IPS-18c (cell line): Measurements from ENCODE around the gene SUMO4.
"Not testable (repeated sequence)": the region's sequence is repeated elsewhere in the genome, so short reads cannot be mapped to it uniquely, and the experiment has no call there.

Experiments used
- H3K4me3 ChIP-seq: 2 replicates; pipeline ENCODE4 v1.7.0; 2013; ENCODE audit warnings: low read depth, mild to moderate bottlenecking, low read length, moderate library complexity; ENCODE audit not compliant: insufficient read depth
- H3K9me3 ChIP-seq: one replicate; pipeline ENCODE4 v1.6.1; 2013; ENCODE audit warnings: mild to moderate bottlenecking, low read length, moderate library complexity; ENCODE audit not compliant: control insufficient read depth, insufficient read depth

Gene SUMO4

DNA sequence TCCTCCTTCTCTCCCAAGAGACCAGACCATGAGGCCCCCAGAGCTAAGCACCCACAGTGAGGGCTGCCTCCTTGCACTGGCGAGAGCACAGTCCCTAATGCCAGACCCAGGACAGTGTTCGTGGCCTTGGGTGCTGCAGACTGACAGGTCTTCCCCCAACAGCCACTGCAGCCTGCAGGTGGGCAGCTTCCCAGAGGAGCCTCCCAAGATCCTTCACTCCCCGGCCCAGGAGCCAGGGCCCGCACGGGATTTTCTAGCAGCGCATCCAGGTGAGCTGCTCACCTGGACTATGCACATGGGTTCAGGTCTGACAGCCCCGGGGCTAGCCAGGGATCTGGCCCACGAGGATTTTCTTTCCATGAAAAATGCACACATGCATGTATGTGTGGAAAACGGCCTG lies 41.7 kb downstream of the SUMO4 start:
- H3K4me3 ChIP-seq, result no peak overlapping the region
- no peaks in the 10 kb centered on the region for H3K9me3 ChIP-seq

DNA sequence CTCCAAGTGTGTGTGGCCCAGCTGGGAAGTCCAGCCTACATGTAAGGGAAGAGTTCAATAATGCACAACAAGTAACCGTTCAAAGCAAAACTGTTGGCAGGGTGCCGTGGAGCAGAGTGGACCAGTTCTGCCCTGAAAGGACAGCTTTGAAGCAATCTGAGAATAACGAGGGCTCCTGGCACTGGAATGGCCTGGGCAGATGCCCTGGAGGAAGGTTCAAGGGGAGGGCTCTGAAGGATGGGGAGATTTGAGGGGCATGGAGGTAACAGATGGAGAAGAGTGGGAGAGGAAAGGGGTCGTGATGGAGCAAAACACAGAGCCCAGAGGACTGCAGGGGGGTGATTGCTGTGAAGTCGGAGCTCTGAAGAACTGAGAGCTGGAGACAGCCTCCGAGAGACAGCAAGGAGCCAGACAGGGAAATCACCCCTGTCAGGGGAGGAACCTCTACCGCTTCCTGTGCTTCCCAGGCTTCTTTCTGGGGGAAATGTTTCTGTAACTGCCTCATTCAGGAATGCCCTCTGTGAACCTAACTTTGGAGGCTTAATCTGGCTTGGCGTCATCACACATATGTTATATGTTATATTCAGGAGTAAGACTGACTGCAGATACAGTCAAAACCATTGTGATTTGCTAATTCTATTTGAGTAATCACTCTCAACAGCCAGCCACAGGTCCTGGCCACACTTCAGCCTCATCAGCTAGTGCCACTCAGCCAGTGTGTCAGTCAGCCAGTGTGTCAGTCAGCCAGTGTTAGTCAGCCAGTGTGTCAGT lies 43.5 kb downstream of the SUMO4 start:
- no peak overlapping the region for H3K4me3 ChIP-seq
- no peaks in the 10 kb centered on the region for H3K9me3 ChIP-seq

GRCh38 chr6:149444360-149445094 lies 44.5 kb downstream of the SUMO4 start:
- not testable (repeated sequence) for H3K4me3 ChIP-seq, H3K9me3 ChIP-seq

- Histone ChIP-seq H3K9me3 (no peaks in the 10 kb centered on the region), H3K4me3 (no peak overlapping the region)
Observed at GRCh38 chr6:149445095-149445466, 45.0 kb downstream of the SUMO4 start.

- Histone ChIP-seq H3K9me3 (no peaks in the 10 kb centered on the region), H3K4me3 (no peak overlapping the region)
Observed at GRCh38 chr6:149445573-149445972, 45.5 kb downstream of the SUMO4 start.

- H3K4me3 ChIP-seq, result no peak overlapping the region
- H3K9me3 ChIP-seq, result peaks cover 2% of the 10 kb centered on the region
Observed at GRCh38 chr6:149446791-149447376, 46.8 kb downstream of the SUMO4 start.

DNA sequence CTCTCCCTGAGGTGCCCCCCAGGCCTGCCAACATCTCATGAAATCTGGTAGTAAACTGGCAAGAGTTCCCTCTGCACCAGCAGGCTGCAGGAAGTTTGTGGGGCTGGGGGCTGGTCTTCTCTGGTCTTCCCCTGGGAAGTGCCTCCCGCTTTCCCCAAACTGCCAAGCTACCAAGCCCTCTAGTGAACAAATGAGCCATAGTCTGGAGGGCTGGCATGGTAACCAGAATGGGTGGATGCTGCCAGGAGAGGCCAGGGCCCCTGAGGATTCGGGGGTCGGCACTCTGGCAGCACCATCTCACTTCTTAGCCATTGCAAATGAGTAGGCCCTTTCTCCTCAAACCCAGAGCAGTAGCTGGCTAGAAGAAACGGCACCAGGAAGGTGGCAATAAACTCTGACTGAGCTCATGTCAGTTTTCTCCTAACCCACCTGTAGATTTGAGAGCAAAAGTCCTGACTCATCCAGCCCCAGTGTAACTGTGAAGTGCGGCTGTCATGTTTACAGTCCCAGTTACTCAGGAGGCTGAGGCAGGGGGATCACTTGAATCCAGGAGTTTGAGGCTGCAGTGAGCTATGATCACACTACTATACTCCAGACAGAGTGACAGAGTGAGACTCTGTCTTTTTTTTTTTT lies 48.9 kb downstream of the SUMO4 start:
- no peak overlapping the region for H3K4me3 ChIP-seq
- peaks cover 2% of the 10 kb centered on the region for H3K9me3 ChIP-seq

GRCh38 chr6:149449831-149450678 lies 50.0 kb downstream of the SUMO4 start:
- H3K4me3 ChIP-seq, result peak overlapping the region; percentile 58
- peaks cover 2% of the 10 kb centered on the region for H3K9me3 ChIP-seq
